ENCODE results near the gene PRICKLE3. TPM values are rescaled to one million over a fixed set of nuclear protein-coding genes. Genes with fewer than 3 reads are reported as not detected.

Gene PRICKLE3
- total and polyA plus RNA-seq, 2 of the 4 experiments (the other 2 are of a cell fraction): 3.4 to 6.4 TPM

DNA sequence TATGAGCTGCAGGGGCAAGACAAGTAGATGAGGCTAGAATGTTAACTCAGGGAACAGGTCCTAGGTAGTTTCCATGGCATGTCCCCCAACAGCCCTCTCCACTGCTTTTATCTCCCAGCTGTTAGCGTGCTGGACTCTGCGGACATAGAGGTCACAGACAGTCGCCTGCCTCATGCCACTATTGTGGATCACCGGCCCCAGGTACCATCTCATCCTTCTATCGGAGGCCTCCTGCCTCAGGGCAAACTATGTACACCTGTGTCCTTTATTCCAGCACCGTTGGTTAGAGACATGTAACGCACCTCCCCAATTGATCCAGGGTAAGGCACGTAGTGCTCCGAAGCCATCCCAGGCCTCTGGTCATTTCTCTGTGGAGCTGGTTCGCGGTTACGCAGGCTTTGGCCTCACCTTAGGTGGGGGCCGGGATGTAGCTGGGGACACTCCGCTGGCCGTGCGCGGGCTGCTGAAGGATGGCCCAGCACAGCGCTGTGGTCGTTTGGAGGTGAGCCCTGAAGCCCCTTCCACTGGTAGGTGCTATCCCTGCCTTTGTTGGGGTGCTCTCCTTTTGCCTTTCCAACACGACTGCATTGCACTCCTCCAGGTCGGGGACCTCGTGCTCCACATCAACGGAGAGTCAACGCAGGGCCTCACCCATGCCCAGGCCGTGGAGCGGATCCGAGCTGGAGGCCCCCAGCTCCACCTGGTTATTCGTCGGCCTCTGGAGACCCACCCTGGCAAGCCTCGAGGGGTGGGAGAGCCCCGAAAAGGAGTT, 21.4 kb downstream of the PRICKLE3 start:
- H2BK120ac ChIP-seq (ENCODE audit: low read depth, low read length): 0 out of 2 replicates have a peak overlapping the region, but pooled peaks have one; percentile 18
- H2BK20ac ChIP-seq (ENCODE audit: low read depth, low read length): 0 out of 2 replicates have a peak overlapping the region, but pooled peaks have one; percentile 9
- no peak overlapping the region for H2AFZ ChIP-seq (replicated peaks; ENCODE audit: low read length, poor library complexity)
- H3K79me1 ChIP-seq (ENCODE audit: low read depth in 1 of 2, low read length in 2 of 2): no peaks in the 10 kb centered on the region; a peak in 1 of 4 replicates
- DNase-seq (no peak), ATAC-seq (ENCODE audit: low read depth) (no peak)
- H2AK9ac ChIP-seq (replicated peaks; ENCODE audit: low read depth, low read length, poor library complexity): peak overlapping the region; percentile 50
- peak overlapping the region; percentile 62; the same call in 1 of the 3 replicates for H2BK15ac ChIP-seq (ENCODE audit: low read depth, low read length)
- H3K56ac ChIP-seq (ENCODE audit: extremely low read depth, insufficient read depth, low read length): no peak overlapping the region
- no TSS peak for BruUV-seq (replicated peaks)
- no peak overlapping the region for H4K5ac ChIP-seq (ENCODE audit: low read depth, low read length)
- H3K14ac ChIP-seq (replicated peaks; ENCODE audit: low read depth, low read length): no peak overlapping the region
- H4K8ac ChIP-seq (ENCODE audit: low read depth in 2 of 2, low read length in 2 of 2): no peak overlapping the region
- H4K91ac ChIP-seq (ENCODE audit: insufficient read depth, low read depth, low read length): no peak overlapping the region; the same call in 1 of the 2 replicates
- H4K20me1 ChIP-seq (ENCODE audit: insufficient read depth, low read length): no peaks in the 10 kb centered on the region
- 0 out of 2 replicates have a peak overlapping the region, but pooled peaks have one; percentile 28 for H2AK5ac ChIP-seq (ENCODE audit: low read depth, low read length)
- H3K4ac ChIP-seq (ENCODE audit: low read depth, low read length): peak overlapping the region; percentile 80; the same call in 1 of the 2 replicates
- H3K9me3 ChIP-seq (ENCODE audit: control insufficient read depth, insufficient read depth, low read length): no peaks in the 10 kb centered on the region
- no peak overlapping the region for H3K4me3 ChIP-seq (ENCODE audit: insufficient read depth, low read depth, low read length)
- no peak for TF ChIP-seq NFE2L2 (IDR thresholded peaks at IDR 0.05; ENCODE audit: low read depth, low read length)
- no peak for TF ChIP-seq FOS (IDR thresholded peaks at IDR 0.05; ENCODE audit: low read depth, low read length)
- no peak for TF ChIP-seq CHD1 (IDR thresholded peaks at IDR 0.05; ENCODE audit: low read depth, low read length)
- no peak for TF ChIP-seq POLR2A (IDR thresholded peaks at IDR 0.05; ENCODE audit: low read depth, low read length)
- no peak for TF ChIP-seq MAFK (IDR thresholded peaks at IDR 0.05; ENCODE audit: low read depth, low read length)
- TF ChIP-seq RCOR1 (IDR thresholded peaks at IDR 0.05; ENCODE audit: insufficient replicate concordance, low read length): no peak
- TF ChIP-seq ELK1 (IDR thresholded peaks at IDR 0.05; ENCODE audit: borderline replicate concordance, low read depth, low read length): no peak
- TF ChIP-seq RAD21 (IDR thresholded peaks at IDR 0.05; ENCODE audit: low read length): no peak
- TF ChIP-seq CEBPB (IDR thresholded peaks at IDR 0.05; ENCODE audit: low read depth, low read length): no peak
- TF ChIP-seq, protein P1, sequence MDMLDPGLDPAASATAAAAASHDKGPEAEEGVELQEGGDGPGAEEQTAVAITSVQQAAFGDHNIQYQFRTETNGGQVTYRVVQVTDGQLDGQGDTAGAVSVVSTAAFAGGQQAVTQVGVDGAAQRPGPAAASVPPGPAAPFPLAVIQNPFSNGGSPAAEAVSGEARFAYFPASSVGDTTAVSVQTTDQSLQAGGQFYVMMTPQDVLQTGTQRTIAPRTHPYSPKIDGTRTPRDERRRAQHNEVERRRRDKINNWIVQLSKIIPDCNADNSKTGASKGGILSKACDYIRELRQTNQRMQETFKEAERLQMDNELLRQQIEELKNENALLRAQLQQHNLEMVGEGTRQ (IDR thresholded peaks at IDR 0.05; ENCODE audit: low read depth, low read length): no peak
- no peak for TF ChIP-seq SMC3 (IDR thresholded peaks at IDR 0.05; ENCODE audit: low read depth, low read length)
- no peak for TF ChIP-seq RFX5 (IDR thresholded peaks at IDR 0.05; ENCODE audit: low read depth, low read length)
- TF ChIP-seq, protein P2, sequence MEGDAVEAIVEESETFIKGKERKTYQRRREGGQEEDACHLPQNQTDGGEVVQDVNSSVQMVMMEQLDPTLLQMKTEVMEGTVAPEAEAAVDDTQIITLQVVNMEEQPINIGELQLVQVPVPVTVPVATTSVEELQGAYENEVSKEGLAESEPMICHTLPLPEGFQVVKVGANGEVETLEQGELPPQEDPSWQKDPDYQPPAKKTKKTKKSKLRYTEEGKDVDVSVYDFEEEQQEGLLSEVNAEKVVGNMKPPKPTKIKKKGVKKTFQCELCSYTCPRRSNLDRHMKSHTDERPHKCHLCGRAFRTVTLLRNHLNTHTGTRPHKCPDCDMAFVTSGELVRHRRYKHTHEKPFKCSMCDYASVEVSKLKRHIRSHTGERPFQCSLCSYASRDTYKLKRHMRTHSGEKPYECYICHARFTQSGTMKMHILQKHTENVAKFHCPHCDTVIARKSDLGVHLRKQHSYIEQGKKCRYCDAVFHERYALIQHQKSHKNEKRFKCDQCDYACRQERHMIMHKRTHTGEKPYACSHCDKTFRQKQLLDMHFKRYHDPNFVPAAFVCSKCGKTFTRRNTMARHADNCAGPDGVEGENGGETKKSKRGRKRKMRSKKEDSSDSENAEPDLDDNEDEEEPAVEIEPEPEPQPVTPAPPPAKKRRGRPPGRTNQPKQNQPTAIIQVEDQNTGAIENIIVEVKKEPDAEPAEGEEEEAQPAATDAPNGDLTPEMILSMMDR (conservative IDR thresholded peaks at IDR 0.05; ENCODE audit: low read depth, low read length): no peak
- intact Hi-C loops (cut with micrococcal nuclease) (loop anchor here (1.0 to 10.0 kb wide), 2 partner anchors 90 to 121 kb away; partner anchors contain the start of genes PRAF2, TFE3 and WDR45), dilution Hi-C loops (cut with HindIII; ENCODE audit: low sequenced_read_pairs, unreplicated experiment) (no loop called here), in situ Hi-C loops (cut with MboI; ENCODE audit: low sequenced_read_pairs) (no loop called here)
- H3K9ac ChIP-seq (ENCODE audit: low read depth, low read length): no peak overlapping the region
- 85% methylated on average over 18 of the region's 31 CpGs; no CpG with 5 or more reads in 1 of the 2 experiments for whole genome bisulfite sequencing, 2 experiments (ENCODE audit: extremely low coverage in 2 of 2, insufficient read length in 1 of 2)
- no peaks in the 10 kb centered on the region for H3K36me3 ChIP-seq (ENCODE audit: control insufficient read depth, insufficient read depth, low read length)
- H3K27ac ChIP-seq (ENCODE audit: insufficient read depth, low read length): no peak overlapping the region
- no peaks in the 10 kb centered on the region for H3K27me3 ChIP-seq (ENCODE audit: control insufficient read depth, insufficient read depth, low read length)
- no peak overlapping the region for H2BK5ac ChIP-seq (ENCODE audit: low read depth, low read length, poor library complexity, severe bottlenecking)
- peaks cover 9% of the 10 kb centered on the region for H3K4me1 ChIP-seq (ENCODE audit: control insufficient read depth, insufficient read depth, low read length)
- no peak overlapping the region for H3K23ac ChIP-seq (ENCODE audit: low read depth, low read length)
- POLR2A ChIA-PET (ENCODE audit: unreplicated experiment): no interaction called here
- CTCF ChIA-PET: no interaction called here
- no peak overlapping the region for H3K18ac ChIP-seq (ENCODE audit: low read depth, low read length)
- no peak overlapping the region for H3K4me2 ChIP-seq (ENCODE audit: low read depth, low read length)
- no peaks in the 10 kb centered on the region for H3K9me1 ChIP-seq (ENCODE audit: insufficient read depth, low read length)
